Measurements from ENCODE around the gene MGME1.
"Not testable (repeated sequence)": the region's sequence is repeated elsewhere in the genome, so short reads cannot be mapped to it uniquely, and the experiment has no call there.

Gene MGME1

DNA sequence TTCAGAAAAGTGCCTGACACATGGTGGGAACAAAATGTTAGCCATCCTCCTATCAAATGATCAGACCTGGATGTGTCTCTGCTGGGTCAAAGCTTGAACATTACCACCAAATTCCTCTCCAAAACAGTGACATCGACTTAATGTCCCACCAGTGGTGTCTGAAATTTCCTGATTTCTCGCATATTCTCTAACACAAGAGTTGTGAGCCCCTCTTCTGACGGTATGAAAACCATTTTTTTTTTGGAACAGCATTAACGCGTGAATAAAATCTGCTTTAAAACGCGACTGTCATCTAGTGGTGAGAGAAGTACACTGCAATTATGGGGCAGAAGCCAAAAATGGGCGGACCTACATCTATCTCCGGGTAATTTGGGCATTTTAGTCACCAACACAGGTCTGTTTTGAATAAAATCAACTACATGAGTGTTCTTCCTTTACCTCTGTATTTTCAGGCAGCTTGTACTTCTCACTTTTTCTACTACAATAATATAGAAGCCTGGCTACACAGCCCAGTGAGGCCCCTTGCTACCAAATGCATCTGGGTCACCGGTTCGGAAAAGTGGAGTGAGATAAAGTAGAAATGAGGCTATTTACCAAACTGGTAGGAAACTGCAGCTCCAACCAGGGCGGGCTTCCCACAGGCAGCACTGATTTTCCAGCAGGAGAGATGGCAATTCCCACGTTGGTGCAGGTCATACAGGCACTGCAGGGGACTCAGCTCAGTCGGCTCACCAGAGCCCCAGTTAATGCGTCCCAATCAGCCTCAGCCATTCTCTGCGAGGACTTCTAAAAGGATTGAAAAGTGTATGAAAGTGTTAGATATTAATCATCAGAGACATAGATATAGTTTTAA lies 27.4 kb downstream of the MGME1 start:
- FAIRE-seq: peak; percentile 96

DNA sequence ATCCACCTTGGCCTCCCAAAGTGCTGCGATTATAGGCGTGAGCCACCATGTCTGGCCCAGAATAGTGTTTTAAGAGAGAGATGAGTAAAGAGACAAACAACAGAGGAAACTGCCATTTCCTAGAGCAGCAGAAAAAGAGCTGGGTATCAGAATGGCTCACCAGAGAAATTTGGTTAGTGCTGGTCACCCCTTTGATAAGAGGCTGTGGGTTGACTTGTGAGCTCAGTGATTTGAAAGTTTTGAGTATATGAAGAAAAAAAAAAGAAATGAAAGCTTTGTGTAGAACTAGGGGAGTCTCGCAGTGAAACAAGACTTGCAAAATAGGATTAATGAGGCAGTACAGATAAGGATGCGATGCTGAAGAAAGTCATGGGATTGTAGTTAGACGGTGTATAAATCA lies 29.6 kb downstream of the MGME1 start:
- FAIRE-seq: no peak

DNA sequence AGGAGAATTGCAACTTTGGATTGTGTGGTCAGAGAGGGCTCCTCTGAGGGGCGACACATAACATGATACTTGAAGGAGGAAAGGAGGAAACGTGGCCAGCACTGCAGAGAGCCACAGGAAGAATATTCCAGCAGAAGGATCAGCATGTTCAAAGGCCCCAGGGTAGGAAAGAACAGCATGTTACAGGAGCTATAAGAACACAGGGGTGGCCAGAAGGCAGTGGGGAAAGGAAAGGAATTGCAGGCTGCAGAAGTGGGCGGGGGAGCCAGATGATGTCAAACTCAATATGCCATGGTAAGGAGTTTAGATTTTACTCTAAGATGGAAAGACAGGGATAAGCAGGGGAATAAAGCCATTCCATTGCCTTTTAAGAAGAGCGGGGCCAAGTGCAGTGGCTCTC lies 30.7 kb downstream of the MGME1 start:
- no peak for FAIRE-seq

DNA sequence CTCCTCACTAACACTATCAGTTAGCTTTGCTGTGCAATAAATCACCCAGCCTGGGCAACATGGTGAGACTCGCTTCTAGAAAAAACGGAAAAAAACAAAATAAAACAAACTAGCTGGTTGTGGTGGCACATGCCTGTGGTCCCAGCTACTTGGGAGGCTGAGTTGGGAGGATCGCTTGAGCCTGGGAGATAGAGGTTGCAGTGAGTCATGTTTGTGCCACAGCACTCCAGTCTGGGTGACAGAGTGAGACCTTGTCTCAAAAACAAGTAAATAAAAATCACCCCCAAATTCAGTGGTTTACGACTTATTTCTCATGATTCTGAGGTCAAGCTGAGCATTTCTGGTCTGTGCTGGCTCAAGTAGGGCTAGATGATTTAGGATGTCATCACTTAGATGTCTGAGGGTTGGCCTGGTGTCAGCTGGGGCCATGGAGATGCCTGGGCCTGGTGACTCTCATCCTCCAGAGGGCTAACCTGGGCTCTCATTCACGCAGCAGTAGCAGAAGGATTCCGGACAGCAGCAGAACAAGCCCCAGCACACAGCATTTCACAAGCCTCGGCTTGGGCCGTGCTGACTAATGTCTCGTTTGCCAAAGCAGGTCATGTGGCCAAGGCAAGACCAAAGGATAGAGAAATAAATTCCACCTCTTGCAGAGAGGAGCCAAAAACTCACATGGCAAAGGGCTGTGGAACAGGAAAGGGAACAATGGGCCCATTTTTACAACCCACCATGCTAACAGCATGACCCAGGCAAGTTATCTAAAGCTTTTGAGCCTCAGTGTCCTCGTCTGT lies 32.5 kb downstream of the MGME1 start:
- FAIRE-seq: no peak

DNA sequence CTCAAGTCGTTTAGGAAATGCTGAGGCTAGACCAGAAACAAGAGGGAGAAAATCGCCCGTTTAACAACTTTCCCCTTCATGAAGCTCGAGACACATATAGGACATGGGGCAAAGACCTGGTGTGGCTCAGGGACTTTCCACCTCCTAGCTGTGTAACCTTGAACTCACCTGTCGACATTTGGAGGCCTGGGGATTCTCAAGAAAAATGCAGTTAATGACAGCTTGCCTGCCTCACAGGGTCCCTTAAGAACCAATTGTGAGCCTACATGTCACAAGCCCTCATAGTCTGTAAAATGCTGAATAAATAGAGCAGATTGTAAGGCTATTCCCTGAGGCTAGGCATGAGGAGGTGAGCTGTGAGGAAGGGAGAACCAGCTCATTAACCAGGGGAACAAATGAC lies 35.1 kb downstream of the MGME1 start:
- FAIRE-seq: no peak

DNA sequence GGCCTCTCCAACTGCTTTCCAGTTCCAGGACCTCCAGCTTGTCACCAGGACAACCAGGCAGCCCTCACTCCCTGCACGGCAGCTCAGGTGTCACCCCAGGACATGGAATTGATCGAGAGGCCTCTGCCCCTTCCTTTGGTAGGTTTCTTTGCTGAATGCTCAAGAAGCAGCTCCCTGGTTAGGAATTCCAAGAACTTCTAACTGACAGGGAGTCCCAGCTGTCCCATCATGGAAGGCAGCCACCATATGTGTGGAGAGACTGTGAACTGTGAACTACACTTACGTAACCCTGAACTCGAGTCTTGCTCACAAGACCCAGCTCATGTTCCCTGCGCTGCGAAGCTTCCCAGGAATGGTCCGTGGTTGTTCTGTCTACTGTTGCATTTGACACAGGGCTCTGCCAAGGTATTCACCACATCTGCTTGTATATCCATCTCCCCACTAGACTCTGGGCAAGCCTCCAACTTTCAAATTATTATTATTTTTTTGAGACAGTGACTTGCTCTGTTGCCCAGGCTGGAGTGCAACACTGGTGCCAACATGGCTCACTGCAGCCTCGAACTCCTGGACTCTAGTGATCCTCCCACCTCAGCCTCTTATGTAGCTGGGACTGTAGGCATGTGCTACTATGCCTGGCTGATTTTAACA lies 35.7 kb downstream of the MGME1 start:
- no peak for FAIRE-seq

DNA sequence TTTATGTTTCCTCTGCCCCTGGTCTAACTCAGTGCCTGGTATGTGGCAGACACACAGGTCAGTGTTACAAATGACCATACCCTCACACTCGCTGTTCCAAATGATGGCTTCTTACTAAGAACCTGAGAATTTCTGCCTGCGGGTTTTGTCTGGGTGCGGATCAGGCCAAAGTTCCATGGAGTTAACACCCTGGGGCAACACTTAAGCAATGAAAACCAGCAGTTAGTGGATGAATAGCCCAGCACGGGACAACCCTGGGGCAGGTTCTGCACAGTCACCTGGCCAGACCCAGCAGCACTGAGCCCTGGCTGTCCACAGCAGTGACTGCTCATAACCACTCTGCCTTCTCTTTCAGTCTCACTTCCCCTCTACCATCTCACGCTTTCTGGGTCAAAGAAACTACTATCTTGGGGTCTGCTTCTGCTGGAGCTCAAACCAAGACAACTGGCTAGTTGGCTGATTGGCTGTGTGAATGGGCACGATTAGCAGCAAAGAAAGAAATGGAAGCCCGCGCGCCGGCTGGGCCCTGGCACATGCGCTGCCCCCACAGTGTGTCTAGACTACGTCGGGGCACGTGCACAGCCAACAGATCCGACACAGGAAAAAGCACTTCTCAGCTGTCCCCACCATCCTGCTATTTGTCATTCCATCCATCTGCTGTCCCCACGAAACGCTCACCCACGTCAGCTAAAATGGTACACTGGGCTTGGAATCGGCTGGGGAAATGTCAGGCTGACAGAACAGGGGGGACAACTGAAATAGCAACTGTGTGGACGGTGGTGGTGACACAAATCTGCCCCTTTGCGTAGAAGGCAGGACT lies 36.6 kb downstream of the MGME1 start:
- FAIRE-seq: no peak

DNA sequence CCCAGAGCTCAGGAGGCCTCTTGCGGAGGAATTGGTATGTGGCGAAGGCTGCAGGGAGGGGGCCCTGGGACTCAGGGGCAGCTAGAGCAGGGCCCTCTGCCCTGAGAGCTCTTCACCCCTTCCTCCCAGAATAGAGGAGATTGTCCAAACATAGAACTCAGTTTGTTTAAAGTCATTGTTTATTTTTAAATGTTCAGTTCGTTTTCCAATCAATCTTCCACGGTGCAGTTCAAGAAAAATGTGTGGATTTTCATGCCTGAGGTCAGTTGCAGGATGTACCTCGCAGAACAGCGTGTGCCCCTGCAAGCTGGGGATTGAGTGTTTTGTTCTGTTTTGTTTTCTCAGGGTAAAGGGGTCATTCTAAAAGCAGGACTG lies 37.2 kb downstream of the MGME1 start:
- no peak for FAIRE-seq

DNA sequence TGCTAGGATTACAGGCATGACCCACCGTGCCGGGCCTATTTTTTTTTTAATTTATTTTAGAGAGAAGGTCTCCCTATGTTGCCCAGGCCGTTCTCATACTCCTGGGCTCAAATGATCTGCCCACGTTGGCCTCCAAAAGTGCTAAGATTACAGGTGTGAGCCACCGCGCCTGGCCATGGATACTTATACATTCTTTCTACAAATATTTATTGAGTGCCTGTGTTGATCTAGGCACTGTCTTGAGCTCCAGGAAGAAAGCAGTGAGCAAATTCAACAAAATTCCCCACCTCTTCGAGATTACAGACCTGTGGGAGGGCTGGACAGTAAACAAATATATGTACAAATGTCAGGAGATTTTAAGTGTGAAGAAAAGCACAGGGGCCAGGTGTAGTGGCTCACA lies 37.9 kb downstream of the MGME1 start:
- no peak for FAIRE-seq

DNA sequence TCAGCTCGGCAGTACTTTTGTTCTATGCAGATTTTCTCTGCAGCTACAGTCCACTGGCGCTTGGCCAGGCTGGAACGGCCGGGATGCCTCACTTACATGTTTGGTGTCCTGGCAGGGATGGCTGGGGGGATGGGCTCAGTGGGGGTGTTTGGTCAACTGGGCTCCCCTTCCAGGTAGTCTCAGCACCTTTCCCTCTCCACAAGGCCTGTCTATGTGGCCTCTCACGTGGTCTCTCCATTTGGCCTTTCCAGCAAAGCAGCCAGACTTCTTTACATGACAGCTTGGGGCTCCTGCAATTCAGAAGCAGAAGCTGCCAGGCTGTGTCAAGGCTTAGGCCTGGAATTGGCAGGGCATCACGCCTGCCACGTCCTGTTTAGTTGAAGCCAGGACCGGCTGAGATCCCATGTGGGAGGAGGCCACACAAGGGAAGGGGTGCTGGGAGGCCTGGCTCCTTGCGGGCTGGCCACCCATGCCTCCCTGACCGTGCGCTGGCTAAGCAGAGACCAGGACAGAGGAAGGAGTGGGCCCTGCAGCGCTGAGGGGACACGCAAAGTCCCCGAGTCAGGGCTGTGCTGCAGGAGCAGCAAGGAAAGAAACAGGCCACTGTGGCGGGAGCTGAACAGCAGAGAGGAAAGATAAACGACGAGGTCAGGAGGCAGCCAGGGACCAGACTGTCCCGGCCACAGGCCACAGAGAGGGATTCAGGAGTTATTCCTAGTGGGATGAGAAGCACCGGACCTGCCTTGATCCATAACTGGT lies 38.9 kb downstream of the MGME1 start:
- no peak for FAIRE-seq

DNA sequence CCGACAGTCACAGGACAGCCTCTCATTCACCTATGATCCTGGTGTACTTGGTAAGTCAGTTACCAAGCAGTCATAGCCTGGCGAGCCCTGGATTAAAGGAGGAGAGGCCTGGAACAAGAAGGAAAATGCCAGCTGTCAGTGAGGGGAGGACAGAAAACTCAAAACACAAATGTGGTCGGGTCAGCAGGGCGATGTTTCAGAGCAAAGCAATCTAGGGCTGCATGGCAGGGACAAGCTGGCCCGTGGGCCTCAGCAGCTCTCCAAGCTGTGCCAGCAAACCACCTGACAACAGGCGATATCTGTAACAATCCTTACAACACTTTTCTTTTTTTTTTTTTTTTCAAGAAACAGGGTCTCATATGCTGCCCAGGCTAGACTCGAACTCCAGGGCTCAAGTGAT lies 40.3 kb downstream of the MGME1 start:
- no peak for FAIRE-seq

DNA sequence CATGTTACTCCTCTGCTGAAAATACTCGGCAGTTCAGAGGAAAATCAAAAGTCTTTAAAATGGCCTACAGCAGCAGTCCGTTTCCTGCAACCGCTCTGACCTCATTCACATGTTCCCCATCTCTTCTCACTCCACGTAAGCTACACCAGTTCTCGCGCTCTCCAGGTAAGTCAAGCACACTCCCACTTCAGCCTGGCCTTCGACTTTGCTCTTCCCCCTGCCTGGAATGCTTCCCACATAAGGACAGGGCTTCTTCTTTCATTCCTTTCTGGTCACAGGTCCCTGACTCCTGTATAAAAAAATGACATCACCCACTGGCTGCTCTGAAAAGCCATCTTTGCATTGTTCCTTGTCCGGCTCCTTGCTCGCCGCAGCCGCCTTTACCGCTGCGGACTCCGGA lies 42.7 kb downstream of the MGME1 start:
- FAIRE-seq: no peak

DNA sequence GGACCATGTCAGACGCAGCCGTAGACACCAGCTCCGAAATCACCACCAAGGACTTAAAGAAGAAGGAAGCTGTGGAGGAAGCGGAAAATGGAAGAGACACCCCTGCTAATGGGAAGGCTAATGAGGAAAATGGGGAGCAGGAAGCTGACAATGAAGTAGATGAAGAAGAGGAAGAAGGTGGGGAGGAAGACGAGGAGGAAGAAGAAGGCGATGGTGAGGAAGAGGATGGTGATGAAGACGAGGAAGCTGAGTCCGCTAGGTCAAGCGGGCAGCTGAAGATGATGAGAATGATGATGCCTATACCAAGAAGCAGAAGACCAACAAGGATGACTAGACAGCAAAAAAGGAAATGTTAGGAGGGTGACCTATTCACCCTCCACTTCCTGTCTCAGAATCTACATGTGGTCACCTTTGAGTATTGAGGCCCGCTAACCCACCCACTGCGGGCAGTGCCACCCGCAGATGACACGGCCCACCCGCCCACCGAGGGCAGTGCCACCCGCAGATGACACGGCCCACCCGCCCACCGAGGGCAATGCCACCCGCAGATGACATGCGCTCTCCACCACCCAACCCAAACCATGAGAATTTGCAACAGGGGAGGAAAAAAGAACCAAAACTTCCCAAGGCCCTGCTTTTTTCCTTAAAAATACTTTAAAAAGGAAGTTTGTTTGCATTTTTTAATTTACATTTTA lies 43.3 kb downstream of the MGME1 start:
- FAIRE-seq: no peak

DNA sequence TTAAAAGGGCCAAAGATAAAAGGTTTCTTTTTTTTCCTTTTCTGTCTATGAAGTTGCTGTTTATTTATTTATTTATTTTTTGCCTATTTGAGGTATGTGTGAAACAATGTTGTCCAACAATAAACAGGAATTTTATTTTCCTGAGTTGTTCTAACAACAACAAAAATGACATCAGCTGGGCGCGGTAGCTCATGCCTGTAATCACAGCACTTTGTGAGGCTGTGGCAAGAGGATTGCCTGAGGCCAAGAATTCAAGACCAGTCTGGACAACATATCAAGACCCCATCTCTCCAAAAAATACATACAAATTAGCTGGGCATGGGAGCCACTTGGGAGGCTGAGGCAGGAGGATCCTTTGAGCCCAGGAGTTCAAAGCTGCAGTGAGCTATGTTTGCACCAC lies 44.1 kb downstream of the MGME1 start:
- no peak for FAIRE-seq

DNA sequence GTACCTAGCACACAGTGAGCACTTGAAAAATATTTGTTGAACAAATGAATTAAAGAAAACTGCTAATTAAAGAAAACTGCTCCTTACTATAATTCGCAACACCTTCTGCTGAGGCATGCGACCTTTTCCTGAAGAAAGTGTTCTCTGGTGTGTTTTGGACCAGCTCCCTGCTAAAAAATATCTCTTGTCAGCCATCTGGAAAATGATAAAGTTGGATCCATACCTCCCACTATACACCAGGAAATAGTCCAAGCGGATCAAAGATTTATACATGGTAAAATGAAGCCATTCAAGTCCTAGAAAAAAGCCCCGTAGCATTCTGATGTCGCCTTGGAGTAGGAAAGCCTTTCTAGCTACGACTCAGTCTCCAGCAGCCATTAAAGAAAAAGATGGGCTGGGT lies 45.6 kb downstream of the MGME1 start:
- FAIRE-seq: no peak

DNA sequence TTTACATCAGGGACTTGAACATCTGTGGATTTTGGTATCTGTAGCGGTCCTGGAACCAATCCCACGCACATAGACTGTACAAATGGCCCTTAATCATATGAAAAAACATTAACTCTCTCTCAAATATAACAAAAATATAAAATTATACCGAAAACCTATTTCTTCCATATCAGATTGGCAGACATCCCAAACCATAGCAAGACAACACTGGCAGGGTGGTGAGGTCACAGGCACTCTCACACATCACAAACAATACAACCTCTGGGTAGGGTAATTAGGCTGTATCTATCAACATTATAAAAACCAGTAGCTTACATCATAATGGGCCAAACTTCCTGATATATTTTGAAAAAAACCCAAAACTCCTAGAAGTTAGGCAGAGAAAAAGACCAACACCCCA lies 48.0 kb downstream of the MGME1 start:
- no peak for FAIRE-seq

DNA sequence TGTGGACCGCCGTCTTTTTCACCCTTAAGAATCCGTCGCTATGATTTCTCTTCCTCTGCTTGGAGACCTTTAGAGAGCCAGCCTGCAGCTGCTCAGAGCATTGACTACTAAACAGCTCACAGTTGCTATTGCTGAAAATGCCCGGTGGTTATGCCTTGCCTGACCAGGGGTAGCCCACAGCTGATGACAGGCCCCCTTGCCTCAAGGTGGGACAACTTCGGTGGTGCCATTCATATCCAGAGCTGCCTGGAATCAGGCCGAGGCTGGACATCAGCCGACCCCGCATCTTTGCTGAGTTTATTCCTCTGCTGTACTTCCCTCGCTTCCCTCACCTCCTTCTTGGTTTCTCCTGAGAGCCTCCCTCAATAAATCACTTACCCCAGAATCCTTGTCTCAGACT lies 49.3 kb downstream of the MGME1 start:
- no peak for FAIRE-seq

DNA sequence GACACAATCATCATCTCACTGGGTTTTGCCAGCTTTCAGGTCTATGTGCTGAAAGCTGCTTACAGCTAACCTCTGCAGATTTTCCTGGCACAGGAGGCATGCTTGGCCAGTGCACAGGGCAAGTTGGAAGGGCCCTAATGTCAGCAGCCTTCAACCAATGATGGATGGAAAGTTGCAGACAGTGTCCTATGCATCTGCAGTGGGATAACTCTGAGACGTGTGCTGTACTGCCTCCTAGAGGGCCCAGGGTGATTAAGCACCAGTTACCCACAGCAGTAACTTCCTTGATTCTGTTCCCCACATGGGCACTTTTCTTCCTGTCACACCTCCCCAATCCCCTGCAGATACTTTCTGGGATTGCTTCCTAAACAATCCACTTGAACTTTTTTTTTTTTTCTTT lies 50.2 kb downstream of the MGME1 start:
- FAIRE-seq: no peak

DNA sequence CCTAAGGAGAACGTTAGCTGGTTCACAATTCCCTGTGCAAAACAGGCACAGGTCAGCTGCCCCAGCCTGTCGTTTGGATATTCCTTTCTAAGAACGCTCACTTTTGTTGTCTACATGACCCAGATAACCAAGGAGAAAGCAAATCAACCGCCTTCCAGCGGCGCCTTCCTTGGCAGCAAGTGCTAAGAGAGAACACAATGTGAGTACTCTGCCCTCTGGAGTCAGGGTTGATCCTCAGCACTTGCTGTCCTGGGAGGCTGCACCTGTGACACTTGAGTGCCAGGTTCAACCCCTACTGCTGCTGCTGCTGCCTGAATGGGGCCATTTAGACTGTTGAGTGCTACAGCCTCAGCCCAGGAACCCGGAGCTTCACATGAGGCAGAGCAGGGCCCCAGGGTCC lies 52.1 kb downstream of the MGME1 start:
- FAIRE-seq: no peak

DNA sequence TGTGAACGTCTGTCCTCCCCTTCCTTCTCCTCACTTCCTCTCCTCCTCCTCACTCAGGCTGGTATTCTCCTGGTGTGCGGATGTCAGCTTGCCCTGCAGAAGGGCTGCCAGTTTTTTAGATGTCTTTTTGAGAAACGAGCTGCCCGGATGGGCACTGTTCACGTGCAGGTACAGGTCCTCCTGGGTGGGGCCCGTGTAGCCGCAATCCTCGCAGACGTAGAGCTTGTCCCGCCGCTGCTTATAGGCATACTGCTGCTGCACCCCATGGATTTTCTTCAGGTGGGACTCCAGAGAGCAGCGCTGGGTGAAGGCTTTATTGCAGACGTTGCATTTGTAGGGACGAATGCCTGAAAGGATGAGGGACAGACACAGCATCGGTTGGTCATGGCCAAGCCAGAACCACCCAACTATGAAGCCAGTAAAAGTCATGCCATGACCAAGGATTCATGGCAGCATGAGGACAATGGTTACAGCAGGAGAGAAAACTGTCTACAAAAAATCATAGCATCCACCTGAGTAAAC lies 55.8 kb downstream of the MGME1 start:
- FAIRE-seq: no peak

DNA sequence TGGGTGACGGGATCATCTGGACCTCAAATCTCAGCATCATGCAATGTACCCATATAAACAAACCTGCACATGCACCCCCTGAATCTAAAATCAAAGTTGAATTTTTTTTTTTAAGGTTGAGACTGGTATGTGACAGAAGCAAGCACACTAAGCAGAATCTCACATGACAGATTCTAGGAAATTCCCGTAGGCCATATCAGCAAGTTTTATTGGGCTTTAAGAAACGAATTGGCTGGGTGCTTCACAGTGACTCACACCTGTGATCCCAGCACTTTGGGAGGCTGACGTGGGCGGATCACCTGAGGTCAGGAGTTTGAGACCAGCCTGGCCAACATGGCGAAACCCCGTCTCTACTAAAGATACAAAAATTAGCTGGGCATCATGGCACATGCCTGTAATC lies 58.2 kb downstream of the MGME1 start:
- not testable (repeated sequence) for FAIRE-seq
